Femur (tissue), 1 donor: ENCODE results near the gene STX4.
A peak's percentile ranks its signal among the peaks of the same experiment; 100 is the strongest.

Experiments
- DNase-seq: peaks from one replicate; pipeline ENCODE4 v3.0.0-alpha.2; 2017

Gene STX4

GRCh38 chr16:31022544-31023251 lies 10.7 kb upstream of the STX4 start:
- DNase-seq, result no peak

- DNase-seq, result no peak
Observed at GRCh38 chr16:31023252-31023602, 10.1 kb upstream of the STX4 start.

GRCh38 chr16:31023627-31024226 lies 9.6 kb upstream of the STX4 start:
- no peak for DNase-seq

GRCh38 chr16:31025339-31025738 lies 8.0 kb upstream of the STX4 start:
- no peak for DNase-seq

- no peak for DNase-seq
Observed at GRCh38 chr16:31029272-31029671, 4.1 kb upstream of the STX4 start.

- DNase-seq, result no peak
Observed at GRCh38 chr16:31031276-31031675, 2.1 kb upstream of the STX4 start.

GRCh38 chr16:31033709-31034492 lies 543 bp downstream of the STX4 start:
- DNase-seq, result peak; percentile 93

GRCh38 chr16:31036691-31037090 lies 3.3 kb downstream of the STX4 start:
- DNase-seq, result no peak

GRCh38 chr16:31038993-31039392 lies 5.6 kb downstream of the STX4 start:
- DNase-seq, result no peak

GRCh38 chr16:31042866-31043265 lies 9.5 kb downstream of the STX4 start:
- no peak for DNase-seq

GRCh38 chr16:31043352-31043751 lies 10.0 kb downstream of the STX4 start:
- no peak for DNase-seq

- no peak for DNase-seq
Observed at GRCh38 chr16:31043898-31044481, 10.6 kb downstream of the STX4 start.

GRCh38 chr16:31050280-31051030 lies 17.1 kb downstream of the STX4 start:
- DNase-seq, result no peak

GRCh38 chr16:31052114-31052513 lies 18.8 kb downstream of the STX4 start:
- DNase-seq, result no peak

- DNase-seq, result no peak
Observed at GRCh38 chr16:31055613-31056012, 22.3 kb downstream of the STX4 start.

- peak; percentile 18 for DNase-seq
Observed at GRCh38 chr16:31061126-31061812, 27.9 kb downstream of the STX4 start.

- DNase-seq, result no peak
Observed at GRCh38 chr16:31061813-31062440, 28.6 kb downstream of the STX4 start.

GRCh38 chr16:31063495-31063842 lies 30.1 kb downstream of the STX4 start:
- no peak for DNase-seq

- DNase-seq, result peak; percentile 23
Observed at GRCh38 chr16:31063843-31064611, 30.7 kb downstream of the STX4 start.

- peak; percentile 92 for DNase-seq
Observed at GRCh38 chr16:31064882-31065461, 31.6 kb downstream of the STX4 start.

GRCh38 chr16:31067342-31067741 lies 34.0 kb downstream of the STX4 start:
- DNase-seq, result no peak
